Mucosa of rectum (tissue), 2 donors: ENCODE data around the gene ABHD15.
A peak's percentile ranks its signal among the peaks of the same experiment; 100 is the strongest.

Experiments used
- H3K27ac ChIP-seq, 2 donors: one replicate each; pipeline ENCODE4 v1.7.0; 2013; ENCODE audit warnings: inconsistent platforms in 2 of 2, low read depth in 2 of 2, low read length in 2 of 2
- H3K27me3 ChIP-seq, 2 donors: one replicate each; pipeline ENCODE4 v1.7.0; 2013; ENCODE audit warnings: low read length in 2 of 2; ENCODE audit not compliant: control insufficient read depth in 2 of 2, insufficient read depth in 2 of 2
- H3K36me3 ChIP-seq, 2 donors: one replicate each; pipeline ENCODE4 v1.7.0; 2013; ENCODE audit warnings: low read length in 2 of 2; ENCODE audit not compliant: control insufficient read depth in 2 of 2, insufficient read depth in 2 of 2
- H3K4me1 ChIP-seq, 2 donors: one replicate each; pipeline ENCODE4 v1.7.0; 2013; ENCODE audit warnings: low read length in 2 of 2, mild to moderate bottlenecking in 1 of 2; ENCODE audit not compliant: control insufficient read depth in 2 of 2, insufficient read depth in 2 of 2
- H3K4me3 ChIP-seq, 2 donors: one replicate each; pipeline ENCODE4 v1.7.0; 2013; ENCODE audit warnings: low read length in 2 of 2
- H3K9ac ChIP-seq, 2 donors: one replicate each; pipeline ENCODE4 v1.7.0; 2013; ENCODE audit warnings: low read length in 2 of 2, low read depth in 1 of 2, mild to moderate bottlenecking in 1 of 2
- H3K9me3 ChIP-seq, 2 donors: one replicate each; pipeline ENCODE4 v1.7.0; 2013; ENCODE audit warnings: low read length in 2 of 2; ENCODE audit not compliant: control insufficient read depth in 2 of 2
- donor health status: healthy.
- donor health status: Normal muscosa, but diverticular disease.

The ABHD15 gene

DNA sequence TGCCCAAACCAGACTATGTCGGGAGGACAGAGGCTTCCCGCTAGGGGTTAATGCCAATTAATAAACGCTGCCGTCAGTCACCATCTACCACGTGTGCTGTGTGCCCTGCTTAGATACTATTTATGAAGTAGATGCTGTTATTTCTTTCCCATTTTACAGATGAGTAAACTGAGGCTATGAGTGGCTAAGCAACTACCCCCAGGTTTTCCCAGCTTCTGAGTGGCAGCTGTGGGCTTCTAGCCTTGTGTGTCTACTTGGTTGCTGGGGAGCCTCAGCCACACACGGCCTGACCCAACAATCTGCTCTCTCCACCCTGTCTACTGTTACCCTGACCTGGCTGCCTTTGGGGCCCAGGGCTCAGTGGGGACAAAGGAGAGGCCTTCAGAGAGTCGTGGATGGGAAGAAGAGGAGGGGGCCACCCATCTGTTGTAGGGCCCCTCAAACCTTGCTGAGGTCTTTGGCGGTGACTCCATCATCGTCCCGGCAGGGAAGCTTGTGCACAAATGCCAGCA lies 15.5 kb upstream of the ABHD15 start:
- peaks cover 17 to 34% of the 10 kb centered on the region in 2 donors for H3K36me3 ChIP-seq
- H3K27me3 ChIP-seq = no peaks in the 10 kb centered on the region
- no peak overlapping the region for H3K4me3 ChIP-seq
- H3K27ac ChIP-seq = no peak overlapping the region
- no peak overlapping the region for H3K9ac ChIP-seq
- H3K4me1 ChIP-seq = peaks cover 6 to 13% of the 10 kb centered on the region in 2 donors
- H3K9me3 ChIP-seq = no peaks in the 10 kb centered on the region

DNA sequence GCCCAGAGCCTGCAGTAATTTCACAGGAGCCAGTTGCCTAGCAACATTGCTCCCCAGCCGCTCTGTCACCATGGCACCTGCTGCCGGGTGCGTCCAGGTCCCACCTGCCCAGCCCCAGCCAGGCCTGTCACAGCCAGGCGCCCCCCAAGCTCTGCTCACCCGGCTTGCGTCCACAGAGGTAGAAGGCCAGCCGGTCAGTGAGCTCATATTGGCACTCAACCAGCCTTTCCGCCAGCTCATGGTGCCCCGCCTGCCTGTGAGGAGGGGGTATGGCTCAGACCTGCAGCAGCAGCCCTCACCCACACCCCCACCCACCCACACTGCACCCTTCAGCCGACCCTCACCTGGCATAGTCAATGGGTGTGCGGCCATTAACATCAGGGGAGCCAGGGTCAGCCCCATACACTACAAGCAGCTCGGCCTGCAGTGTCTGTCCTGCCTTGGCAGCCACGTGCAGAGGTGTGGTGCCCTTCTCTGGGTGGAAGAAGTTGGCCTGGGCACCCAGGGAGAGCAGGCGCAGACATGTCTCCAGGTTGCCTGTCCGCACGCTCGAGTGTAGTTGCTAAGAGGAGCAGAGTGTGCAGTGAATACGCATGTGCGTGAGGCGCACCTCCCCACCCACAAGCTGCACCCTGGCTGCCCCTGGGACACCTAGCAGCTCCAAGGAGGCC lies 14.9 kb upstream of the ABHD15 start:
- Histone ChIP-seq H3K36me3 (peaks cover 23 to 38% of the 10 kb centered on the region in 2 donors), H3K4me1 (peaks cover 6 to 9% of the 10 kb centered on the region in 2 donors), H3K9me3 (no peaks in the 10 kb centered on the region), H3K4me3 (no peak overlapping the region), H3K9ac (no peak overlapping the region), H3K27me3 (no peaks in the 10 kb centered on the region), H3K27ac (no peak overlapping the region)

DNA sequence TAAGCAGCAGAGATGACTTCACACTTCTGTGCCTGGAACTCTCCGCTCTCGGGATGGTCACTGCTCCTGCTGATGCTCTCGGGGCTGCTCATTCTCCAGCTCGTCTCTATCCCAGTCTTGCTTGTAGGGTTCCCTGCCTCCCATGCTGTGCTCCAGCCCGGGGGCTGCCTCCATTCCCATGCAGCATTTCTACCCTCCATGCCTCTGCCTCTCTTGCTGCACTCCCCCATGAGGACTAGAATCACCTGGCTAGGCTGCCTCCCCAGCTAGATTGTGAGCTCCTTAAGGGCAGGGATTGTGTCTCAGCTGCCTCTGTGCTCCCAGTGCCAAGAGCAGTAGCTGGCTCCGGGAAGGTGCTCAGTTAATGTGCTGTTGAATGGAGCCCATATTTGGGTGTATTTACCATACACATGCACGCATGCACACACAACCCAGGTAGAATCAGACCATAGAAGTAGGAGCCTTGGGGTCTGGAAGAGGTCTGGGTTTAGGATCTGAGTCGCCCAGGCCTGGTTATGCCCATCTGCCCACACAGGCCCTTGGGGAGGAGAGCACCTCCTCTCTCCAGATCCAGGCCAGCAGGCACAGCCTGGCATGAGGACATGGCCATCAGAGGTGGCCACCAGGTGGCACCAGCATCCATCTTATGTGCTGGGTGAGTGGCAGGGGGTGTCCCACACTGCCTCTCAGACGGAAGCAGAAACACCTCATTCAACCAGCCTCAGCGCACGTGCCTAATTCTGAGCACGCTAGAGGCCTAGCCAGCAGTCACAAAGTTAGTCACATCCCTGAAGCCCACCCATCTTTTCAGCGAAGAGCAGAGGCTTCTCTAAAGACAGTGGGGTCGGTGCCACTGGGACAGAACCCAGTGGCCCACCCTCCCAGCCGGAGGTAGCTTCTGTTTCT lies 13.3 kb upstream of the ABHD15 start:
- Histone ChIP-seq H3K9ac (no peak overlapping the region), H3K4me1 (peaks cover 4 to 8% of the 10 kb centered on the region in 2 donors), H3K27me3 (no peaks in the 10 kb centered on the region), H3K4me3 (no peak overlapping the region), H3K36me3 (peaks cover 35 to 54% of the 10 kb centered on the region in 2 donors), H3K27ac (no peak overlapping the region), H3K9me3 (no peaks in the 10 kb centered on the region)

DNA sequence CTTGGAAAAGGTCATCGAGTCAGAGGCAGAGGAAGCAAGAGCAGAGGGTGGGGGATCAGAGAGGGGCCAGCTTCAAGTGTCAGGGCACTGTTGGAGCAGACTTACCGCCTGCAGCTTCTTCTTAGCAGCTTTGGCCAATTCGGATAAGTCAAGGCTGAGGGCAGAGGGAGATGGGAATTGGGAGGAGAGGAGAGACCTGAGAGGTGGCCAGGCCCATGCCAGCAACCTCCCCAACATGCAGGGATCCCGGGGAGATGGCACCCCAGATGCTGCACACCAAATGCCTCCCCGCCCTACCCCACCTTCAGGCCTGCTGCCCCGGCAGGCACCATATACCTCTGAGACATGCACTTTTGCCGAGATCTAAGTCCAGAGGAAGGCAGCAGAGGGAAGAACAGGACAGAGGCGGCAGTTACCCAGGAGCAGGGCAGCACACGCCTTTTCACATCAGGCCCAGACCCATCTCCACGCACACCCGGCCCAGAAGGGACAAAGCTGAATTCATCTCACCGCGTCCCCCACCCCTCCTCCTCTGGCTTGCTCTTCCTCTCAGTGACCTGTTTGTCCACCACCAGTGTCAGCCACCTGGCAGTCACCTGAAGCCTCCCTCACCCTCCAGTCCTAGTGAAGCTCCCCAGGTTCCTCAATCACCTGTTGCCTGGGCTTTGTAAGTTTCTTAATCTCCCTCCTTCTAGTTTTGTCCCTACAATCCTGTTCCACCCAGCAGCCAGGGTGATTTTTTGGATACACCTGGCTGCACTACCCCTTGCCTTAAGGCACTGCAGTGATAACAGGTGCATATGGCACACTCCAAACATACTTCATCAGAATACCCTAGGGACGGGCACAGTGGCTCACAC lies 12.0 kb upstream of the ABHD15 start:
- H3K9me3 ChIP-seq = no peaks in the 10 kb centered on the region
- no peak overlapping the region for H3K4me3 ChIP-seq
- H3K27me3 ChIP-seq = no peaks in the 10 kb centered on the region
- peaks cover 35 to 57% of the 10 kb centered on the region in 2 donors for H3K36me3 ChIP-seq
- no peak overlapping the region for H3K27ac ChIP-seq
- peaks cover 7 to 19% of the 10 kb centered on the region in 2 donors for H3K4me1 ChIP-seq
- H3K9ac ChIP-seq = no peak overlapping the region

DNA sequence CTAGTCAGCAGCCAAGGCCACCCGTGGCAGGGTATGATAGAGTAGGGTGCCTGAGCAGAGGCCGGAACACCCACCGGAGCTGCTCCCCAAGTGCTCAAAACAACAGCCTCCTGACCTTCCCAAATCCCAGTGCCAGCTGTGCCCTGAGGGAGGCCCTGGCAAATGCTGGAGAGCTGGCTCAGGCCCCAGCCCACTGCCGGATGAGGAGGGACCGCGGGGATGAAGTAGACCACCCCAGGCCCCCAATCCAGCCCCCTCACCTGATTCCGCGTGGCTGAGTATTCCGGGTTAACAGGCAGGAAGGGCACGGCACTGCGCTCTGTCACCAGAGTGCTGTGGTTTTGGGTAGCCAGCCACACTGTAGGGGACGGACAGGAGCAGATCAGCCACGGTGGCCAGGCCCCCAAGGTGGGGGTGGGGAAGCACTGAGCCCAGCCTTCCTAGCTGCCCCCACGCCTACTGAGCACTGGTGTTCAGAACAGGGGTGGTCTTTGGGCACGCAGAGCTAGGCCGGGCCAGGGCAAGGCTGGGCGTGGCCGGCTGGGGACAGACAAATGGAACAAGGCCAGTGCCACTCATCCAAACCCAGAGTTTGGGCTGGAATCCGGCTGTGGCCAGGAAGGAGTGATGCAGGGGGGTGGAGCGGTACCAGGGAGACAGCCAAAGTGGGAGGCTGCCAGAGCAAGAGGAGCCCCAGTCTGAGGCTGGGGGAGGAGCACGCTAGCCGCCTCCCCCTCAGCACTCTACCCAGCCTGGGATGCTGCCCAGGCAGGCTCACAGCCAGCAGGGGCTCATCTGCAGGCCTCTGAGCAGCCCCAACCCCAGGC lies 10.8 kb upstream of the ABHD15 start:
- H3K36me3 ChIP-seq = peaks cover 38 to 47% of the 10 kb centered on the region in 2 donors
- H3K9ac ChIP-seq = no peak overlapping the region
- H3K4me1 ChIP-seq = peaks cover 7 to 22% of the 10 kb centered on the region in 2 donors
- no peak overlapping the region for H3K27ac ChIP-seq
- no peak overlapping the region for H3K4me3 ChIP-seq
- no peaks in the 10 kb centered on the region for H3K9me3 ChIP-seq
- no peaks in the 10 kb centered on the region for H3K27me3 ChIP-seq

DNA sequence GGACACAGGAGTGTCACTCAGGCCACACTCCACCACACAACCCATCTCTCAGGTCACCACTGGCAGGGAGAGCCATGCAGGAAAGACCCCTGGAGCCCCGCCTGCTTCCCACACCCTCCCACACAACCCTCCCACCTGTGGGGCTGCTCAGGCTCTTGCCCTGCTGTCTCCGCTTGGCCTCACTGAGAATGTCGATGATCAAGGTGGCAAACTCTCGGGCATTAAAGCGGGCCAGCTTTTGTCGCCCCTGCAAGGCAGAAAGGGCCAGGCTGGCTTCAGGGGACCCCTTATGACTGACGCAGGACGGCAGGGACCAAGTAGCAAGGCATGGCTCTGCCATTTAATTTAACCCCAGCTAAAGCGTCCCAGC lies 10.1 kb upstream of the ABHD15 start:
- Histone ChIP-seq H3K9ac (no peak overlapping the region), H3K27ac (no peak overlapping the region), H3K4me1 (peaks cover 9 to 22% of the 10 kb centered on the region in 2 donors), H3K27me3 (no peaks in the 10 kb centered on the region), H3K9me3 (no peaks in the 10 kb centered on the region), H3K36me3 (peaks cover 36 to 41% of the 10 kb centered on the region in 2 donors), H3K4me3 (no peak overlapping the region)

DNA sequence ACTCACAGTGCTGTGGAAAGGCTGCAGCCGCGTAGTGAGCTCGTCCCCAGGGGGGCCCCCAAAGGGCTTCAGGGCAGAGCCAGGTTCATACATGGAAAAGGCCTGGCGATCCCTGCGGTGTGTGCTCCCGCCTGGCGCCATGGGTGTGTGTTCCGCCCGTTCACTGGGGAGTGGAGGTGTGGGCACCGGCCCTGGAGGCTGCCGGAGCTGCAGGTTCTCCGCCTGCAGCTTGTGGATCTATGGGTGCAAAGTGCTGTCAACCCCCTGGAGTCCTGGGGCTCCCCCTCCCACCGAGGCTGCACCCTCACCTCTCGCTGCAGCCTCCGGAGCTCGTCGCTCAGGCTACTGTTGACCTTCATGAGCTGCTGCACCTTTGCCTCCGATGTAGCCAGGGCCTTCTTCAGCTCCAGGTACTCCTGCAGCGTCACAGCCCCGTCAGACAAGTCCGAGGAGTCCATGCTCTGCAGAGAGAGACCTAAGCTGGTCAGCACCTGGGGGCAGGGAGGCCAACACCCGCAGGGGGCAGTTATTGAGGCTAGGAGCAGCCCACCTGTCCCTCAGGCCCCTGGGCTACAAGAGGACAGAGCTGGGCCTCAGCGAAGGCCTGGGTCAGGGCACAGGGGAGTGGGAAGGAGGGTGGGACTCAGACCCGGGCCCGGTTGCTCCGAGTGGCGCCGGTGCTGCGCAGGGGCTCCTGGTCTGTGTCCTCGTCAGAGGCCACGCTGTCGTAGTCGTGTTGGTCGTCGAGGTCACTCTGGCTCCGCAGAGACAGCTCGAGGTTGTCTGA lies 9.6 kb upstream of the ABHD15 start:
- H3K27me3 ChIP-seq = no peaks in the 10 kb centered on the region
- H3K9me3 ChIP-seq = no peaks in the 10 kb centered on the region
- no peak overlapping the region for H3K9ac ChIP-seq
- H3K36me3 ChIP-seq = peaks cover 31 to 39% of the 10 kb centered on the region in 2 donors
- H3K4me3 ChIP-seq = no peak overlapping the region
- H3K4me1 ChIP-seq = peaks cover 9 to 22% of the 10 kb centered on the region in 2 donors
- H3K27ac ChIP-seq = no peak overlapping the region

DNA sequence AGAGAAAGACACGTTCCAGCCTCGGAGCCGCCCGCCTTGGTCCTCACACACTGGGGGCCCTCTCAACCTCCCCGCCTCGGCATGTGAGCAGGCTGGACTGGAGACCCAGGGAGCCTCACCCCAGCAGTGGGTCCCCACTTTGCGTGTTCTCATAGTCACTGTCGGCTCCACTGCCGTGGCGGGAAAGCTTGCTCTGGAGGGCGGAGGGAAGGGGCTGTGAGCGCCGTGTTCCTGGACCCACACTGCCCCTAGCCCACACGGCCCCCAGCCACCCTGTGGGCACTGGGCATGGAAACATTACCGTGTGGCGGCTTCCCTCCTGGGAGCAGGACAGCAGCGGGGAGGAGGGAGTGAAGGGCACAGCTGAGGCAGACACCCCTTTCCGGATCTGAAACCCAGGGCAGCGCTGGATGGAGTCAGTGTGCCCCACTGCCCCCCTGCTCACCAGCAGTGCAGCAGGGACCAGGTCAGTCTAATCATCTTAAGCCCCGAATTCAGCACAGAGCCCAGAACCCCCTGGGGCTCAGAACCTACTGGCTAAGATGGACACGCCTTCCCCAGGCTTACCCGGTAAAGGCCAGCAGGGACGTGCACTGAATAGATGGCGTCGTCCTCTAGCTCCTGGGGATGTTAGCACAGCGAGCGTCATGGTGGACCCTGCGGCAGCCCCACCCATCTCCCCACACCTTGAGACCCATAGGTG lies 8.8 kb upstream of the ABHD15 start:
- Histone ChIP-seq H3K27ac (peak overlapping the region in 1 of 2 donors; percentile 39), H3K9ac (no peak overlapping the region), H3K9me3 (no peaks in the 10 kb centered on the region), H3K4me3 (no peak overlapping the region), H3K27me3 (no peaks in the 10 kb centered on the region), H3K36me3 (peaks cover 31 to 42% of the 10 kb centered on the region in 2 donors), H3K4me1 (peaks cover 12 to 22% of the 10 kb centered on the region in 2 donors)
